Breast epithelium (tissue), 4 donors: ENCODE measurements around the gene TRIM31. TPM values are rescaled to one million over a fixed set of nuclear protein-coding genes. Genes with fewer than 3 reads are reported as not detected.

ENCODE experiments used
- DNase-seq, 2 donors: peaks; one replicate each; pipeline ENCODE4 v3.0.0-alpha.2; 2019; ENCODE audit warnings: low spot score in 2 of 2
- H3K27ac ChIP-seq, 2 donors: fragments of 200-600 bp; sonication (generic) in 1 of 2; one replicate each; pipeline ENCODE4 v1.5.1; 2016 to 2019; ENCODE audit warnings: mild to moderate bottlenecking in 1 of 2
- H3K27me3 ChIP-seq, 2 donors: fragments of 200-600 bp; sonication (generic) in 1 of 2; one replicate each; pipeline versions ENCODE4 v1.5.1 to v1.6.0; 2017 to 2019; ENCODE audit warnings: control low read depth in 1 of 2, mild to moderate bottlenecking in 1 of 2
- H3K36me3 ChIP-seq: fragments of 200-600 bp; one replicate; pipeline ENCODE4 v1.5.1; 2019
- H3K4me1 ChIP-seq, 2 donors: fragments of 200-600 bp; sonication (generic); one replicate each; pipeline ENCODE4 v1.5.1; 2016 to 2019; ENCODE audit warnings: control low read depth in 1 of 2
- H3K4me3 ChIP-seq, 3 donors: fragments of 200-600 bp; sonication (generic); 1 replicate in 2 of 3; 2 replicates in 1 of 3; pipeline ENCODE4 v1.5.1; 2016 to 2019; ENCODE audit warnings: mild to moderate bottlenecking in 3 of 3, moderate library complexity in 2 of 3
- H3K9me3 ChIP-seq, 2 donors: fragments of 200-600 bp; sonication (generic) in 1 of 2; one replicate each; pipeline ENCODE4 v1.5.1; 2016 to 2019; ENCODE audit warnings: control low read depth in 1 of 2
- POLR2A ChIP-seq: fragments of 450-650 bp; IDR thresholded peaks from one replicate; pipeline ENCODE4 v1.6.1; 2016; ENCODE audit warnings: antibody characterized with exemption, mild to moderate bottlenecking, moderate library complexity
- POLR2AphosphoS5 ChIP-seq, 3 donors: sonication (generic); formaldehyde crosslinking; IDR thresholded peaks; one replicate each; pipeline ENCODE4 v1.6.1; 2017; ENCODE audit warnings: antibody characterized with exemption in 3 of 3
- intact Hi-C: fragments of 100-400 bp; cut with DNase I; formaldehyde crosslinking; loops from one replicate; pipeline ENCODE4 v1.15.1; 2023; ENCODE audit warnings: low total_unique reads
- total RNA-seq, 3 donors: library from RNA; depleted of rRNA; stranded (reverse); fragments of >200 nt; gene quantifications; one replicate each; pipeline ENCODE4 v1.1.0, GENCODE V29; 2016
- TF ChIP-seq, protein P1 (sequence below), 3 donors: fragments of 450-650 bp; IDR thresholded peaks; one replicate each; pipeline ENCODE4 v1.5.1; 2016 to 2017; ENCODE audit warnings: antibody characterized with exemption in 3 of 3, mild to moderate bottlenecking in 3 of 3, moderate library complexity in 3 of 3

TRIM31 gene
- total RNA-seq, 3 donors from 2014 or later, result 3.3 TPM; not detected in 2

DNA sequence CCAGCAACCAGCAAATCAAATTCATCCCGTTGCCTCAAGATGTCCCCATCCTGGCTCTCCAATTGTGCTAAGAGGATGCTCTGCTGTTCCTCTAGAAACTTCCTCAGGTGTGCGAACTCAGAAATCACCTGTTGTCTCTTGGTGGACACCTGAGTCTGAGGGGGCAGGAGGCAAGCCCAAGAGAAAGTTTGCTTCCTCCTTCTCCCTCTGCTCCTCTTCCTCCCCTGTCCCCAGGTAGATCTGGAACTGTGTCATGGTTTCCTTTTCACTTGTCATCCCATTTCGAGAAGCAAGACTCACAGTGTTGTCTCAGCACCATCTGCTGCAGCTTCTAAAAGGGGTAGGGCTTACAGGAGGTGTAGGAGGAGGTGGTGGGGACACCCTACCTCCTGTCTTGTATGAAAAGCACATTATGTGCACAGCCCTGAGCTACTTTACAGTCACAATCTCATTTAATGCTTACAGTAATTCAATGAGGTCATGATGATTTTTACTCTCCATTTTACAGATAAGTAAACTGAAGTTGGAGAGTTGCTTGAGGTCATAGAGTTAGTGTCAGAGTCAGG is 45.7 kb upstream of the TRIM31 start:
- no peak overlapping the region for H3K4me3 ChIP-seq
- peaks cover 0 to 8% of the 10 kb centered on the region in 2 donors for H3K27me3 ChIP-seq
- intact Hi-C loops, result no loop called here
- TF ChIP-seq POLR2AphosphoS5 (IDR thresholded peaks at IDR 0.05), result no peak
- TF ChIP-seq, protein P1, sequence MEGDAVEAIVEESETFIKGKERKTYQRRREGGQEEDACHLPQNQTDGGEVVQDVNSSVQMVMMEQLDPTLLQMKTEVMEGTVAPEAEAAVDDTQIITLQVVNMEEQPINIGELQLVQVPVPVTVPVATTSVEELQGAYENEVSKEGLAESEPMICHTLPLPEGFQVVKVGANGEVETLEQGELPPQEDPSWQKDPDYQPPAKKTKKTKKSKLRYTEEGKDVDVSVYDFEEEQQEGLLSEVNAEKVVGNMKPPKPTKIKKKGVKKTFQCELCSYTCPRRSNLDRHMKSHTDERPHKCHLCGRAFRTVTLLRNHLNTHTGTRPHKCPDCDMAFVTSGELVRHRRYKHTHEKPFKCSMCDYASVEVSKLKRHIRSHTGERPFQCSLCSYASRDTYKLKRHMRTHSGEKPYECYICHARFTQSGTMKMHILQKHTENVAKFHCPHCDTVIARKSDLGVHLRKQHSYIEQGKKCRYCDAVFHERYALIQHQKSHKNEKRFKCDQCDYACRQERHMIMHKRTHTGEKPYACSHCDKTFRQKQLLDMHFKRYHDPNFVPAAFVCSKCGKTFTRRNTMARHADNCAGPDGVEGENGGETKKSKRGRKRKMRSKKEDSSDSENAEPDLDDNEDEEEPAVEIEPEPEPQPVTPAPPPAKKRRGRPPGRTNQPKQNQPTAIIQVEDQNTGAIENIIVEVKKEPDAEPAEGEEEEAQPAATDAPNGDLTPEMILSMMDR (IDR thresholded peaks at IDR 0.05), result no peak
- no peak for TF ChIP-seq POLR2A
- no peak for DNase-seq
- H3K4me1 ChIP-seq, result peaks cover 0 to 4% of the 10 kb centered on the region in 2 donors
- H3K27ac ChIP-seq, result no peak overlapping the region
- H3K9me3 ChIP-seq, result no peaks in the 10 kb centered on the region
- H3K36me3 ChIP-seq, result no peaks in the 10 kb centered on the region

DNA sequence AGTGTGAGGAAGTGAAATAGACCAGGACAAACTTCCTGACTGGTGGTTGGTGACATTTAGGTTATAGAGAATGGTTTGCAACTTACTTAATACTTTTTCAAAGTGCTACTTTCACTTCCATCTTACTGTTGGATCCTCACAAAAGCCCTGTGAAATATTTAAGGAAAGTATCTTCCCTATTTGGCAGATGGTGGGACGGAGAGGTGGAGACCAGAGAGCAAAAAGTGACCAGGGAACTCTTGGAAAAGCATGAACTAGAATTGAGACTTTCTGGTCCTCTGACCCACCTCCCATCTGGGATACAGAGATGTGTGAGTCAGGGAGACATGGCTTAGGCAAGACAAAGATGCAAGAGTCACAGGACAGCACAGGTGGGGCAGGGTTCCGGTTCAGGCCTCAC is 45.1 kb upstream of the TRIM31 start:
- Histone ChIP-seq H3K27ac (no peak overlapping the region), H3K27me3 (peaks cover 0 to 2% of the 10 kb centered on the region in 2 donors), H3K36me3 (no peaks in the 10 kb centered on the region), H3K9me3 (no peaks in the 10 kb centered on the region), H3K4me1 (peaks cover 0 to 4% of the 10 kb centered on the region in 2 donors), H3K4me3 (no peak overlapping the region)
- intact Hi-C loops, result no loop called here
- TF ChIP-seq POLR2A (no peak), POLR2AphosphoS5 (IDR thresholded peaks at IDR 0.05) (no peak)
- TF ChIP-seq, protein P1 (IDR thresholded peaks at IDR 0.05), result no peak
- no peak for DNase-seq

DNA sequence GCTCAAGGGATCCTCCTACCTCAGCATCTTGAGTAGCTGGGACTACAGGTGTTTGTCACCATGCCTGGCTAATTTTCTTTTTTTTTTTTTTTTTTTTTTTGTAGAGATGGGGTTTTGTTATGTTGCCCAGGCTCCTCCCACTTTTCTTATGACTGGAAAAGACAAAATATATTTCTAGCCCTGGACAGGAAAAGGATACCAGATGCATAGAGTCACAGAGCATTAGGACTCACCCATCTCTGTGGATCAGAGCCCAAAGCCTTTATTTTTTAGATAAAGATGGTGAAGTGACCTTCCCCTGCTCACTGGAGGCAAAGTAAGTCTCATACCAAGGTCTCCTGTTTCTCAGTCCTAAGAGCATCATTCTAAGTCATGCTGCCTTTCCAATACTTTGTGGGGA is 44.7 kb upstream of the TRIM31 start:
- intact Hi-C loops, result no loop called here
- no peak overlapping the region for H3K4me3 ChIP-seq
- no peaks in the 10 kb centered on the region for H3K36me3 ChIP-seq
- peaks cover 0 to 4% of the 10 kb centered on the region in 2 donors for H3K4me1 ChIP-seq
- H3K27me3 ChIP-seq, result no peaks in the 10 kb centered on the region
- DNase-seq, result no peak
- TF ChIP-seq POLR2A (no peak), POLR2AphosphoS5 (IDR thresholded peaks at IDR 0.05) (no peak)
- TF ChIP-seq, protein P1 (IDR thresholded peaks at IDR 0.05), result no peak
- H3K27ac ChIP-seq, result no peak overlapping the region
- no peaks in the 10 kb centered on the region for H3K9me3 ChIP-seq

DNA sequence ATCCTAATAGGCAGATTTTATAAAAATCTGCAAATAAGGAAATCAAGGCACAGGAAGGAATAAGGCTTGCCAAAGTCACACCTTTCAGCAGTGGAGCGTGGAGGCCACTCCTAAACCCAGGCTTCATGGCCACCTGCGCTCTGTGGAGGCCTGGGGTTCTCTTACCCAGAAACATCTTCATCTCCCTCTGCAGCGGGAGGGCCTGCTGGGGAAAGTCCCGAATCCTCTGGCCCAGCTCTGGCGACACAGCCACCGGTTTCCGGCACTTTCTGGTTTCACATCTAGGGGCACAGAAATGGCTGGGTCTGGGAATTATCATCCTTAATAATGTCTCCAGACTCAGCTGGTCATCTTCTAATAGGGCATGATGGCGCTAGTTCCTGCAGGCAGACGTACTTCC is 43.9 kb upstream of the TRIM31 start:
- TF ChIP-seq, protein P1 (IDR thresholded peaks at IDR 0.05), result no peak
- no peak for TF ChIP-seq POLR2AphosphoS5 (IDR thresholded peaks at IDR 0.05)
- no peak for TF ChIP-seq POLR2A
- intact Hi-C loops, result no loop called here
- DNase-seq, result no peak

DNA sequence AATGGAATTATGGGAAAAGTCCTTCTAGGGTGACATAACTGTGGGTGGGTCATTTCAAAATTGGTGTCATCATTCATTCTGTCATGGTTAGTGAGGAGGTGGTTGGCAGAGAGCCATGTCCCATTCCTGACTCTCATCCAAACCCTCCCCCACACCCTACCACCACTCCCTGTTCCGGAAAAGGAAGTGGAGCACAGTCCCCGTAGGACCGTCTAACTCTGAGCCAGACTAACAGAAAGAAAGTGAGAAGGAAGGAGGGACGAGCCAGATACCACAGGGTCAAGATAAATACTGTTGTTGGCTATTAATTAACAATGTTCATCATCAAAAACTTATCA is 43.3 kb upstream of the TRIM31 start:
- Histone ChIP-seq H3K27me3 (no peaks in the 10 kb centered on the region), H3K4me1 (peaks cover 0 to 4% of the 10 kb centered on the region in 2 donors), H3K27ac (no peak overlapping the region), H3K36me3 (no peaks in the 10 kb centered on the region), H3K9me3 (no peaks in the 10 kb centered on the region), H3K4me3 (no peak overlapping the region)
- TF ChIP-seq, protein P1 (IDR thresholded peaks at IDR 0.05), result no peak
- TF ChIP-seq POLR2AphosphoS5 (IDR thresholded peaks at IDR 0.05) (no peak), POLR2A (no peak)
- intact Hi-C loops, result no loop called here
- no peak for DNase-seq

More for the DNA sequence above, 43.9 kb upstream of the TRIM31 start:
- no peaks in the 10 kb centered on the region for H3K9me3 ChIP-seq
- no peak overlapping the region for H3K27ac ChIP-seq
- peaks cover 0 to 4% of the 10 kb centered on the region in 2 donors for H3K4me1 ChIP-seq
- H3K36me3 ChIP-seq, result no peaks in the 10 kb centered on the region
- H3K4me3 ChIP-seq, result no peak overlapping the region
- no peaks in the 10 kb centered on the region for H3K27me3 ChIP-seq
